ENCODE data around the gene NEDD4L.

NEDD4L gene

DNA sequence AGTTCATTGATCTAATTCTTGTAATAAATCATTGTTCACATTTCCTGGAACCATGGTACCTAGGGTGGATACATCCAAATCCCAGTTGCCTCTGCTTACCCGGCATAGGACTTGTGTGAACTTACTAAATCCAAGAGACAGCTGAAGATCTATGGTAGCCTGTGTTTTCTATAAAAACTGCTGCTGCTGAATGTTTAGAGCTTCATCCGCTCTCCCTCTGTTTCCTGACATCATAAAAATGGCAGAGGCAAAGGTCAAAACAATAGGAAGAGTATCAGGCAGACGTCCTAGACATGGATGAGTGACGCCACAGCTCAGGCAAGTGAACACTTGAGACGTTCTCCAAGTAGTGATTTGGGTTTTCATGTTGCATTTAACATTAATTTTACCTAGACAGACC, 326.6 kb downstream of the NEDD4L start:
- no peak overlapping the region for H4K8ac ChIP-seq (ENCODE audit: low read depth, low read length)
- H3K23ac ChIP-seq (ENCODE audit: low read depth, low read length, poor library complexity): no peak overlapping the region
- H2AFZ ChIP-seq (ENCODE audit: low read length): no peak overlapping the region
- H2BK120ac ChIP-seq (ENCODE audit: low read depth, low read length): no peak overlapping the region
- DNase-seq (ENCODE audit: low spot score): no peak
- no peak overlapping the region for H2AK5ac ChIP-seq (ENCODE audit: low read depth, low read length)
- H3K4me3 ChIP-seq (ENCODE audit: low read length in 2 of 2): no peak overlapping the region
- no peak overlapping the region for H3K4me2 ChIP-seq (ENCODE audit: insufficient read depth, low read length, poor library complexity, severe bottlenecking)
- H3K9me3 ChIP-seq (replicated peaks in 1 of 2; ENCODE audit: control insufficient read depth in 2 of 2, insufficient read depth in 1 of 2, low read depth in 1 of 2, low read length in 2 of 2): peaks cover 0 to 3% of the 10 kb centered on the region in 2 donors
- peaks cover 6 to 11% of the 10 kb centered on the region in 2 donors for H3K4me1 ChIP-seq (ENCODE audit: control insufficient read depth in 2 of 2, insufficient read depth in 1 of 2, low read depth in 1 of 2, low read length in 2 of 2)
- no peaks in the 10 kb centered on the region for H3K27me3 ChIP-seq (ENCODE audit: control insufficient read depth in 3 of 3, insufficient read depth in 3 of 3, low read depth in 1 of 3, low read length in 3 of 3)
- H3K18ac ChIP-seq (ENCODE audit: low read length): no peak overlapping the region
- H3K79me1 ChIP-seq (ENCODE audit: low read depth, low read length): no peaks in the 10 kb centered on the region
- H2BK15ac ChIP-seq (ENCODE audit: low read length): no peak overlapping the region
- H3K36me3 ChIP-seq (replicated peaks in 1 of 2; ENCODE audit: control insufficient read depth in 2 of 2, insufficient read depth in 2 of 2, low read length in 2 of 2): peaks cover 14 to 19% of the 10 kb centered on the region in 2 donors
- no peak overlapping the region for H4K91ac ChIP-seq (ENCODE audit: low read depth, low read length, poor library complexity)
- H2BK5ac ChIP-seq (ENCODE audit: low read length): no peak overlapping the region
- H3K9ac ChIP-seq (ENCODE audit: low read depth, low read length, poor library complexity): no peak overlapping the region
- WGBS, 2 donors (ENCODE audit: extremely low coverage in 2 of 2, insufficient read length in 2 of 2, insufficient replicate concordance in 1 of 2): no CpG with 5 or more reads among the region's 5 CpGs
- no peak overlapping the region for H3K14ac ChIP-seq (ENCODE audit: low read length)
- no peak overlapping the region for H2BK12ac ChIP-seq (ENCODE audit: low read length)
- no peak overlapping the region for H3K4ac ChIP-seq (ENCODE audit: low read length)
- no peak overlapping the region for H3K27ac ChIP-seq (replicated peaks; ENCODE audit: low read length)

DNA sequence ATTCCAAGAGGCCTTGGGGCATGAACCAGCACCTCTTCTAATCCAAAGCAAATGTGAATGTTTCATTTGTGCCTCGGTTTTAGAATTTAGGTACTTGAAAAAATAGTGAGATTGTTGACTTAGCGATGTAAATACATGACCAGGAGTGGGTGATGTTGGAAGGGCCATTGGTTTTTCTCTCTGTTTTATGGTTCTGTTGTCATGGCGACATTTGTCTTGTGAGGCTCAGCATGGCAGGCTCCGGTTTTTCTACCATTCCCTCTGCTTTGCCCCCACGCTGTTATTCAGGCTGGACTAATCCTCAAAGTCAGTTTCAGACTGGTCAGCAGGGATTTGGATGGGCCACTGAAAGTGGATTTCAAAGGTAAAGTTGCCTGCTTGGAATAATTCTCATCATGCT, 329.5 kb downstream of the NEDD4L start:
- no peak overlapping the region for H2BK5ac ChIP-seq (ENCODE audit: low read length)
- no CpG with 5 or more reads among the region's 5 CpGs for WGBS, 2 donors (ENCODE audit: extremely low coverage in 2 of 2, insufficient read length in 2 of 2, insufficient replicate concordance in 1 of 2)
- no peak overlapping the region for H2AFZ ChIP-seq (ENCODE audit: low read length)
- no peak overlapping the region for H2BK12ac ChIP-seq (ENCODE audit: low read length)
- no peak overlapping the region for H2BK120ac ChIP-seq (ENCODE audit: low read depth, low read length)
- H3K18ac ChIP-seq (ENCODE audit: low read length): no peak overlapping the region
- H3K23ac ChIP-seq (ENCODE audit: low read depth, low read length, poor library complexity): no peak overlapping the region
- H3K79me1 ChIP-seq (ENCODE audit: low read depth, low read length): no peaks in the 10 kb centered on the region
- DNase-seq (ENCODE audit: low spot score): peak; percentile 20
- H2BK15ac ChIP-seq (ENCODE audit: low read length): no peak overlapping the region
- H3K9me3 ChIP-seq (replicated peaks in 1 of 2; ENCODE audit: control insufficient read depth in 2 of 2, insufficient read depth in 1 of 2, low read depth in 1 of 2, low read length in 2 of 2): peaks cover 0 to 3% of the 10 kb centered on the region in 2 donors
- H4K8ac ChIP-seq (ENCODE audit: low read depth, low read length): no peak overlapping the region
- H3K27ac ChIP-seq (replicated peaks; ENCODE audit: low read length): no peak overlapping the region
- peaks cover 6 to 13% of the 10 kb centered on the region in 2 donors for H3K36me3 ChIP-seq (replicated peaks in 1 of 2; ENCODE audit: control insufficient read depth in 2 of 2, insufficient read depth in 2 of 2, low read length in 2 of 2)
- no peak overlapping the region for H3K4me3 ChIP-seq (ENCODE audit: low read length in 2 of 2)
- no peaks in the 10 kb centered on the region for H3K27me3 ChIP-seq (ENCODE audit: control insufficient read depth in 3 of 3, insufficient read depth in 3 of 3, low read depth in 1 of 3, low read length in 3 of 3)
- no peak overlapping the region for H3K14ac ChIP-seq (ENCODE audit: low read length)
- no peak overlapping the region for H3K9ac ChIP-seq (ENCODE audit: low read depth, low read length, poor library complexity)
- peaks cover 6 to 12% of the 10 kb centered on the region in 2 donors for H3K4me1 ChIP-seq (ENCODE audit: control insufficient read depth in 2 of 2, insufficient read depth in 1 of 2, low read depth in 1 of 2, low read length in 2 of 2)
- H4K91ac ChIP-seq (ENCODE audit: low read depth, low read length, poor library complexity): no peak overlapping the region
- H3K4ac ChIP-seq (ENCODE audit: low read length): no peak overlapping the region
- no peak overlapping the region for H3K4me2 ChIP-seq (ENCODE audit: insufficient read depth, low read length, poor library complexity, severe bottlenecking)
- no peak overlapping the region for H2AK5ac ChIP-seq (ENCODE audit: low read depth, low read length)

DNA sequence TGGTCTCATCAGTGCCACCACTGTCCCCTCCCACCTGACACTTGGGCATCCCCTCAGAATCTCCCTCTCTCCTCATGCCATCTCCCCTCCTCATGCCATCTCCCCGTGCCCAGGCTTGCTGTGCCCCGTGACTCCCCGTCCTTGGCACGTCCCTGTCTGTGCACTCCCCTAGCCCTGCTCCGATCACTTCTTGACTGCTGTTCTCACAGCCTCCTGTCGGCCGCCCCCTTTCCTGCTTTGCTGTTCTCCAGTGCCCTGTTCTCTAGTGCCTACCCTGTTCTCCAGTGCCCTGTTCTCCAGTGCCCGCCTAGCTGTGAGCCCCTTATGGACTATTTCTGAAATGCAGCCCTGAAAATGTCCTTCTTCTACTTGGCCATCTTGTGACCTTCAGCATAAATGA, 331.0 kb downstream of the NEDD4L start:
- no peak overlapping the region for H3K4ac ChIP-seq (ENCODE audit: low read length)
- H2BK120ac ChIP-seq (ENCODE audit: low read depth, low read length): no peak overlapping the region
- WGBS, 2 donors (ENCODE audit: extremely low coverage in 2 of 2, insufficient read length in 2 of 2, insufficient replicate concordance in 1 of 2): no CpG with 5 or more reads among the region's 8 CpGs
- H2BK15ac ChIP-seq (ENCODE audit: low read length): peak overlapping the region; percentile 18
- no peaks in the 10 kb centered on the region for H3K79me1 ChIP-seq (ENCODE audit: low read depth, low read length)
- H3K18ac ChIP-seq (ENCODE audit: low read length): peak overlapping the region; percentile 81
- no peak overlapping the region for H2BK5ac ChIP-seq (ENCODE audit: low read length)
- peaks cover 6 to 15% of the 10 kb centered on the region in 2 donors for H3K36me3 ChIP-seq (replicated peaks in 1 of 2; ENCODE audit: control insufficient read depth in 2 of 2, insufficient read depth in 2 of 2, low read length in 2 of 2)
- no peak overlapping the region for H3K4me3 ChIP-seq (ENCODE audit: low read length in 2 of 2)
- H3K9me3 ChIP-seq (replicated peaks in 1 of 2; ENCODE audit: control insufficient read depth in 2 of 2, insufficient read depth in 1 of 2, low read depth in 1 of 2, low read length in 2 of 2): peaks cover 0 to 3% of the 10 kb centered on the region in 2 donors
- H3K4me1 ChIP-seq (ENCODE audit: control insufficient read depth in 2 of 2, insufficient read depth in 1 of 2, low read depth in 1 of 2, low read length in 2 of 2): peaks cover 6 to 12% of the 10 kb centered on the region in 2 donors
- no peak for DNase-seq (ENCODE audit: low spot score)
- H3K9ac ChIP-seq (ENCODE audit: low read depth, low read length, poor library complexity): no peak overlapping the region
- H4K8ac ChIP-seq (ENCODE audit: low read depth, low read length): no peak overlapping the region
- peak overlapping the region; percentile 21 for H3K23ac ChIP-seq (ENCODE audit: low read depth, low read length, poor library complexity)
- H2AK5ac ChIP-seq (ENCODE audit: low read depth, low read length): peak overlapping the region; percentile 44
- no peak overlapping the region for H3K14ac ChIP-seq (ENCODE audit: low read length)
- no peak overlapping the region for H3K4me2 ChIP-seq (ENCODE audit: insufficient read depth, low read length, poor library complexity, severe bottlenecking)
- no peak overlapping the region for H2AFZ ChIP-seq (ENCODE audit: low read length)
- H4K91ac ChIP-seq (ENCODE audit: low read depth, low read length, poor library complexity): peak overlapping the region; percentile 25
- H3K27ac ChIP-seq (replicated peaks; ENCODE audit: low read length): no peak overlapping the region
- no peaks in the 10 kb centered on the region for H3K27me3 ChIP-seq (ENCODE audit: control insufficient read depth in 3 of 3, insufficient read depth in 3 of 3, low read depth in 1 of 3, low read length in 3 of 3)
- peak overlapping the region; percentile 42 for H2BK12ac ChIP-seq (ENCODE audit: low read length)

DNA sequence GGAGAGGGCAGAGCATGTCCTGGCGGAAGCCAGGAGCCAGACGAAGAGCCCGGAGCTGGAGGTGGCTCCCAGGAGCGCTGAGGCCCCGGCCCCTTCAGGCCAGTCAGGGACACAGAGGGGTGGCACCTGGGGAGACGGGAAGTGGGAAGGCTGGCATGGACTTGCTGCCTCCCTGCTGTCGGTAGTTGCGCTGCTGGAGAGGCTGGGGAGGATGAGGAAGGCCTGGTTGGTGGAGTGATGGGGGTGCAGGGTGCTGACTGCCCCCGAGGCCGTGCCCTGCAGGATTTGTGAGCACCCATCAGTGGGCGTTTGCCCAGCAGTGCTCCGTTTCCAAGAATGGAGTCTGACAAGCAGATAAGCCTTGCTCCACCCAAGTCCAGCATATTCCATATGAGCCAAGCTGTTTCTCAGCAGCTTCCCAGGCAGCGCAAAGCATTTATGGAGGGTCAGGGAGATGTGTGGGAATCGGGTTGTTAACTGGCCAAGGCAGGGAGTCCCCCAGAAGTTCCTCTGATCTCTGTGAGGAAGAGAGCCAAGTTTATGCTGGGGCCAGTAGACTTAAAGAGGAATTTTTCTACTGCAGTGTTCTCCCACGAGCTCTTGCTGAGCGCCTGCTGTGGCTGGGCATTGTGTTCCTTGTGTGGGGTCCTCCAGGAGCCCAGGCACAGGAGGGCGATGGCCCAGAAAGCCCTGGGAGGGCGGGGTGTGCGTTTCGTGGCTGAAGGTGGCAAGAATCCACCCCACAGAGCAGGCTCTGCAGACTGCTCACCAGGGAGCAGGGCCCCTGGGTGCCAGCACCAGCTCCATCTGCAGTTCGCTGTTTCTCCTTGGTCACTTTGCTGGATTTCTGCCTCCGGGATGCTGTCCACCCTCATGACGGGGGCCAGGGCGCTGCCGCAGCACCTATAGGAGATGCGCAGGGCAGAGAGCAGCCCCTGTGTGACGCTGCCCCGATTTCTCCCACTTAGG, 334.7 kb downstream of the NEDD4L start:
- Histone ChIP-seq H3K18ac (ENCODE audit: low read length) (no peak overlapping the region), H2BK5ac (ENCODE audit: low read length) (no peak overlapping the region), H3K4me3 (ENCODE audit: low read length in 2 of 2) (no peak overlapping the region), H4K91ac (ENCODE audit: low read depth, low read length, poor library complexity) (no peak overlapping the region), H2BK12ac (ENCODE audit: low read length) (no peak overlapping the region), H3K36me3 (replicated peaks in 1 of 2; ENCODE audit: control insufficient read depth in 2 of 2, insufficient read depth in 2 of 2, low read length in 2 of 2) (peaks cover 0 to 7% of the 10 kb centered on the region in 2 donors), H3K4ac (ENCODE audit: low read length) (no peak overlapping the region), H3K27ac (replicated peaks; ENCODE audit: low read length) (no peak overlapping the region), H3K27me3 (ENCODE audit: control insufficient read depth in 3 of 3, insufficient read depth in 3 of 3, low read depth in 1 of 3, low read length in 3 of 3) (no peaks in the 10 kb centered on the region), H2BK120ac (ENCODE audit: low read depth, low read length) (no peak overlapping the region), H2AK5ac (ENCODE audit: low read depth, low read length) (no peak overlapping the region), H3K14ac (ENCODE audit: low read length) (peak overlapping the region; percentile 4), H4K8ac (ENCODE audit: low read depth, low read length) (no peak overlapping the region), H2AFZ (ENCODE audit: low read length) (no peak overlapping the region), H3K4me2 (ENCODE audit: insufficient read depth, low read length, poor library complexity, severe bottlenecking) (no peak overlapping the region), H3K9me3 (replicated peaks in 1 of 2; ENCODE audit: control insufficient read depth in 2 of 2, insufficient read depth in 1 of 2, low read depth in 1 of 2, low read length in 2 of 2) (no peaks in the 10 kb centered on the region), H3K9ac (ENCODE audit: low read depth, low read length, poor library complexity) (no peak overlapping the region), H2BK15ac (ENCODE audit: low read length) (no peak overlapping the region), H3K23ac (ENCODE audit: low read depth, low read length, poor library complexity) (peak overlapping the region; percentile 3), H3K79me1 (ENCODE audit: low read depth, low read length) (no peaks in the 10 kb centered on the region), H3K4me1 (ENCODE audit: control insufficient read depth in 2 of 2, insufficient read depth in 1 of 2, low read depth in 1 of 2, low read length in 2 of 2) (peaks cover 2 to 6% of the 10 kb centered on the region in 2 donors)
- no CpG with 5 or more reads among the region's 28 CpGs for WGBS, 2 donors (ENCODE audit: extremely low coverage in 2 of 2, insufficient read length in 2 of 2, insufficient replicate concordance in 1 of 2)
- DNase-seq (ENCODE audit: low spot score): no peak

Data from neuronal stem cell (in vitro differentiated cells).